HepG2 (cell line): ENCODE results near the gene TTC22. TPM values are rescaled to one million over a fixed set of nuclear protein-coding genes. Genes with fewer than 3 reads are reported as not detected.

Source experiments
- ATAC-seq: fragments of 200-7000 bp; cut with Tn5 transposase; 3 replicates; pipeline ENCODE4 v1.9.1; 2020; ENCODE audit warnings: mild to moderate bottlenecking, moderate library complexity
- BruUV-seq: library from RNA; stranded (reverse); fragments of 400-500 nt; replicated peaks from 2 replicates; lab custom pipeline; 2021; lab: Mats Ljungman, UMichigan
- CTCF ChIA-PET: fragments of 300-600 bp; formaldehyde crosslinking; extraction: SDS; loops from one replicate; lab custom pipeline; 2021; ENCODE audit warnings: low total read pairs, inconsistent platforms, low intra/inter-chr PET ratio; lab: Yijun Ruan, JAX
- POLR2A ChIA-PET: fragments of 350-600 bp; sonication (Branson Sonifier 250); formaldehyde crosslinking; loops from one replicate; lab custom pipeline; 2020; ENCODE audit warnings: antibody characterized with exemption, inconsistent platforms; lab: Yijun Ruan, JAX
- DNase-seq: peaks from one replicate; pipeline ENCODE4 v3.0.0-alpha.2; 2015; ENCODE audit warnings: low spot score
- FAIRE-seq: peaks from 3 replicates; lab custom pipeline; 2011; peaks lifted over from hg19 to GRCh38; lab: Jason Lieb, UNC
- H2AFZ ChIP-seq: one replicate; pipeline ENCODE4 v1.6.1; 2011; ENCODE audit warnings: low read length, inconsistent platforms
- H3K27ac ChIP-seq: fragments of 300-600 bp; 3 replicates; pipeline ENCODE4 v1.8.0; 2011; ENCODE audit warnings: mixed run types, mild to moderate bottlenecking, mixed read lengths, low read length, inconsistent platforms; ENCODE audit not compliant: insufficient read depth; ENCODE audit errors: extremely low read length
- H3K27me3 ChIP-seq, 2 experiments: fragments of 200-600 bp in 1 of 2; 2 replicates in 1 of 2; 3 replicates in 1 of 2; pipeline versions ENCODE4 v1.6.0 to v1.8.0; 2011; ENCODE audit warnings: low read length in 2 of 2, mild to moderate bottlenecking in 2 of 2, moderate library complexity in 2 of 2, inconsistent platforms in 1 of 2; ENCODE audit not compliant: insufficient read depth in 2 of 2, control insufficient read depth in 1 of 2
- H3K36me3 ChIP-seq, 2 experiments: fragments of 200-600 bp in 1 of 2; replicated peaks in 1 of 2; 2 replicates in 1 of 2; 3 replicates in 1 of 2; pipeline versions ENCODE4 v1.5.1 to v1.8.0; 2011; ENCODE audit warnings: low read length in 2 of 2, inconsistent platforms in 1 of 2; ENCODE audit not compliant: insufficient read depth in 2 of 2, control insufficient read depth in 1 of 2
- H3K4me1 ChIP-seq: 2 replicates; pipeline ENCODE4 v1.5.1; 2012; ENCODE audit warnings: low read length, inconsistent platforms; ENCODE audit not compliant: insufficient read depth
- H3K4me2 ChIP-seq: 2 replicates; pipeline ENCODE4 v1.6.0; 2011; ENCODE audit warnings: low read depth, low read length, inconsistent platforms
- H3K4me3 ChIP-seq, 3 experiments: fragments of 200-600 bp in 1 of 3; sonication (generic), shearing (Covaris generic) in 1 of 3; replicated peaks in 1 of 3; 2 replicates each; pipeline ENCODE4 v1.5.1; 2011 to 2016; ENCODE audit warnings: low read length in 3 of 3, inconsistent platforms in 2 of 3, low read depth in 2 of 3, mild to moderate bottlenecking in 2 of 3, control low read depth in 1 of 3, mixed read lengths in 1 of 3; ENCODE audit not compliant: insufficient read depth in 1 of 3
- H3K79me2 ChIP-seq: one replicate; pipeline ENCODE4 v1.6.1; 2011; ENCODE audit warnings: low read length, inconsistent platforms; ENCODE audit not compliant: insufficient read depth
- H3K9ac ChIP-seq: 2 replicates; pipeline ENCODE4 v1.6.0; 2011; ENCODE audit warnings: mild to moderate bottlenecking, low read depth, low read length, inconsistent platforms; ENCODE audit not compliant: insufficient read depth
- H3K9me3 ChIP-seq: 2 replicates; pipeline ENCODE4 v1.5.1; 2012; ENCODE audit warnings: mild to moderate bottlenecking, low read length
- H4K20me1 ChIP-seq: 2 replicates; pipeline ENCODE4 v1.6.0; 2011; ENCODE audit warnings: inconsistent platforms, mild to moderate bottlenecking, low read length, moderate library complexity; ENCODE audit not compliant: insufficient read depth
- BATF2 ChIP-seq: sonication (generic); formaldehyde crosslinking; IDR thresholded peaks from 2 replicates; pipeline ENCODE4 v1.8.0; 2022; ENCODE audit warnings: mild to moderate bottlenecking, missing genetic modification reagents, moderate library complexity
- MAF1 ChIP-seq: sonication (generic); formaldehyde crosslinking; IDR thresholded peaks from 2 replicates; pipeline ENCODE4 v1.5.0; 2020; ENCODE audit warnings: missing genetic modification reagents, borderline replicate concordance
- NBN ChIP-seq: fragments of 450-650 bp; conservative IDR thresholded peaks from 2 replicates; pipeline ENCODE4 v1.6.1; 2017
- NCOA1 ChIP-seq: sonication (generic); formaldehyde crosslinking; IDR thresholded peaks from 2 replicates; pipeline ENCODE4 v1.9.0; 2021; ENCODE audit warnings: missing genetic modification reagents
- NFE2L1 ChIP-seq: sonication (generic); formaldehyde crosslinking; IDR thresholded peaks from 2 replicates; pipeline ENCODE4 v1.4.0; 2020; ENCODE audit warnings: missing genetic modification reagents, mild to moderate bottlenecking, borderline replicate concordance
- NFKB2 ChIP-seq: sonication (generic); formaldehyde crosslinking; IDR thresholded peaks from 2 replicates; pipeline ENCODE4 v1.4.0; 2020; ENCODE audit warnings: missing genetic modification reagents, borderline replicate concordance
- NR2F2 ChIP-seq: IDR thresholded peaks from 2 replicates; pipeline ENCODE4 v1.6.1; 2012; ENCODE audit warnings: low read depth, inconsistent platforms, borderline replicate concordance
- TMF1 ChIP-seq: sonication (generic); formaldehyde crosslinking; IDR thresholded peaks from 2 replicates; pipeline ENCODE4 v1.8.1; 2022; ENCODE audit warnings: low read depth, missing genetic modification reagents
- ZNF20 ChIP-seq: sonication (generic); formaldehyde crosslinking; IDR thresholded peaks from 2 replicates; pipeline ENCODE4 v1.4.0; 2020; ENCODE audit warnings: mild to moderate bottlenecking, moderate library complexity, missing genetic modification reagents
- ZNF569 ChIP-seq: sonication (generic); formaldehyde crosslinking; IDR thresholded peaks from 2 replicates; pipeline ENCODE4 v1.5.0; 2020; ENCODE audit warnings: mild to moderate bottlenecking, missing genetic modification reagents, moderate library complexity, borderline replicate concordance
- WGBS: methylation state at CpG from one replicate; pipeline ENCODE4 v1.1.6; 2017; ENCODE audit warnings: low lambda C conversion rate; 5-methylcytosine and 5-hydroxymethylcytosine counted together
- in situ Hi-C: cut with HindIII; loops from 2 replicates; pipeline ENCODE4 v1.10.0; 2017; ENCODE audit warnings: low pct_unique_long_range_greater_than_20kb; ENCODE audit not compliant: extremely low pct_ligation_motif_present
- intact Hi-C: fragments of 100-400 bp; cut with micrococcal nuclease; formaldehyde crosslinking; loops from one replicate; pipeline ENCODE4 v1.10.0; 2022; ENCODE audit not compliant: unreplicated experiment
- polyA plus RNA-seq, 8 experiments: library from polyadenylated mRNA; depleted of rRNA in 3 of 8; stranded (reverse) in 7 of 8; unstranded in 1 of 8; fragments of >200 nt; fragmentation: Illumina TruSeq in 4 of 8; extraction: Trizol in 4 of 8; gene quantifications; 2 replicates each; pipeline versions ENCODE4 v1.2.1 to v1.2.3, GENCODE V29; 2011 to 2016; ENCODE audit warnings: low read depth in 4 of 8, missing spikeins in 1 of 8, mixed read lengths in 1 of 8; ENCODE audit not compliant: insufficient read depth in 1 of 8
- total RNA-seq, 5 experiments: library from RNA; depleted of rRNA; stranded (reverse); fragments of >200 nt; fragmentation: Illumina TruSeq; extraction: Trizol; gene quantifications; 2 replicates each; pipeline ENCODE4 v1.2.3, GENCODE V29; 2016; ENCODE audit warnings: low read depth in 1 of 5
- TF ChIP-seq, protein P1 (sequence below): sonication (generic); formaldehyde crosslinking; IDR thresholded peaks from 2 replicates; pipeline ENCODE4 v1.4.0; 2020; ENCODE audit warnings: missing genetic modification reagents
- TF ChIP-seq, protein P2 (sequence below): sonication (generic); formaldehyde crosslinking; conservative IDR thresholded peaks from 2 replicates; pipeline ENCODE4 v1.4.0; 2020; ENCODE audit warnings: missing genetic modification reagents

TTC22 gene
- total and polyA plus RNA-seq, 2 of the 13 experiments (the other 11 are each of a cell fraction or from before 2014, with no cell fraction given): not detected

DNA sequence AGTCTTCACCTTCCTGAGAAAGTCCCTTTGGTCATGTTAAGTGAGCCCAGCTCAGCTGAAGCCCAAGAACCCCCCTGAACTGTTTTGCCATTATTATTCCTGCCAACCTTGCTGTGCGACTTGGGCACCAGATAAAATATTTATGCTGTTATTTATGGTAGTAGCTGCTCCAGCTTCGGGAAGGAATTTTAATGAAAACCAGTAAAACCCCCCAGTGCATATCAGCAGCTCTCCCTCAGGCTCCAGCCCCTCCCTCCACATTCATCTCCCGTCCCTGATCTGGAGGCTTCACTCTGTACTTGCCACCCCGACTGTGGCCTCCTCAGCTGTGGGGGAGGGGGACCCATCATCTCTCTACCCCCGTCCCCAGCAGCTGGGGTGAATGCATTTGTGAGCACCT lies 12.7 kb downstream of the TTC22 start:
- Histone ChIP-seq H3K9ac (no peak overlapping the region), H3K27me3 (peaks cover 0 to 8% of the 10 kb centered on the region in 2 experiments; a peak in 1 of 5 replicates), H3K4me3 (no peak overlapping the region), H3K9me3 (0 out of 2 replicates have a peak, but pooled peaks cover 7% of the 10 kb centered on the region), H3K79me2 (no peaks in the 10 kb centered on the region), H3K4me1 (peaks cover 15% of the 10 kb centered on the region), H2AFZ (no peak overlapping the region), H3K4me2 (no peak overlapping the region), H4K20me1 (no peaks in the 10 kb centered on the region), H3K36me3 (no peaks in the 10 kb centered on the region), H3K27ac (no peak overlapping the region)
- ChIA-PET CTCF (no interaction called here), POLR2A (no interaction called here)
- FAIRE-seq (no peak), DNase-seq (no peak), ATAC-seq (no peak)
- WGBS: 9% methylated on average over 5 of the region's 5 CpGs
- intact Hi-C loops (no loop called here), in situ Hi-C loops (no loop called here)
- TF ChIP-seq BATF2 (CRISPR knock-in tag) (no peak), NFE2L1 (CRISPR knock-in tag) (no peak), NR2F2 (no peak), NBN (no peak), ZNF569 (CRISPR knock-in tag) (no peak), NFKB2 (CRISPR knock-in tag) (no peak), ZNF20 (CRISPR knock-in tag) (no peak), TMF1 (CRISPR knock-in tag) (no peak), NCOA1 (CRISPR knock-in tag) (no peak), MAF1 (CRISPR knock-in tag) (no peak)
- TF ChIP-seq, protein P1, sequence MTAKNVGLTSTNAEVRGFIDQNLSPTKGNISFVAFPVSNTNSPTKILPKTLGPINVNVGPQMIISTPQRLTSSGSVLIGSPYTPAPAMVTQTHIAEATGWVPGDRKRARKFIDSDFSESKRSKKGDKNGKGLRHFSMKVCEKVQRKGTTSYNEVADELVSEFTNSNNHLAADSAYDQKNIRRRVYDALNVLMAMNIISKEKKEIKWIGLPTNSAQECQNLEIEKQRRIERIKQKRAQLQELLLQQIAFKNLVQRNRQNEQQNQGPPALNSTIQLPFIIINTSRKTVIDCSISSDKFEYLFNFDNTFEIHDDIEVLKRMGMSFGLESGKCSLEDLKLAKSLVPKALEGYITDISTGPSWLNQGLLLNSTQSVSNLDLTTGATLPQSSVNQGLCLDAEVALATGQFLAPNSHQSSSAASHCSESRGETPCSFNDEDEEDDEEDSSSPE (CRISPR knock-in tag): no peak
- TF ChIP-seq, protein P2, sequence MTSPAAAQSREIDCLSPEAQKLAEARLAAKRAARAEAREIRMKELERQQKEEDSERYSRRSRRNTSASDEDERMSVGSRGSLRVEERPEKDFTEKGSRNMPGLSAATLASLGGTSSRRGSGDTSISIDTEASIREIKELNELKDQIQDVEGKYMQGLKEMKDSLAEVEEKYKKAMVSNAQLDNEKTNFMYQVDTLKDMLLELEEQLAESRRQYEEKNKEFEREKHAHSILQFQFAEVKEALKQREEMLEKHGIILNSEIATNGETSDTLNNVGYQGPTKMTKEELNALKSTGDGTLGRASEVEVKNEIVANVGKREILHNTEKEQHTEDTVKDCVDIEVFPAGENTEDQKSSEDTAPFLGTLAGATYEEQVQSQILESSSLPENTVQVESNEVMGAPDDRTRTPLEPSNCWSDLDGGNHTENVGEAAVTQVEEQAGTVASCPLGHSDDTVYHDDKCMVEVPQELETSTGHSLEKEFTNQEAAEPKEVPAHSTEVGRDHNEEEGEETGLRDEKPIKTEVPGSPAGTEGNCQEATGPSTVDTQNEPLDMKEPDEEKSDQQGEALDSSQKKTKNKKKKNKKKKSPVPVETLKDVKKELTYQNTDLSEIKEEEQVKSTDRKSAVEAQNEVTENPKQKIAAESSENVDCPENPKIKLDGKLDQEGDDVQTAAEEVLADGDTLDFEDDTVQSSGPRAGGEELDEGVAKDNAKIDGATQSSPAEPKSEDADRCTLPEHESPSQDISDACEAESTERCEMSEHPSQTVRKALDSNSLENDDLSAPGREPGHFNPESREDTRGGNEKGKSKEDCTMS (CRISPR knock-in tag): no peak
- BruUV-seq: no TSS peak
